ENCODE results near the gene DGCR6L.

DNA sequence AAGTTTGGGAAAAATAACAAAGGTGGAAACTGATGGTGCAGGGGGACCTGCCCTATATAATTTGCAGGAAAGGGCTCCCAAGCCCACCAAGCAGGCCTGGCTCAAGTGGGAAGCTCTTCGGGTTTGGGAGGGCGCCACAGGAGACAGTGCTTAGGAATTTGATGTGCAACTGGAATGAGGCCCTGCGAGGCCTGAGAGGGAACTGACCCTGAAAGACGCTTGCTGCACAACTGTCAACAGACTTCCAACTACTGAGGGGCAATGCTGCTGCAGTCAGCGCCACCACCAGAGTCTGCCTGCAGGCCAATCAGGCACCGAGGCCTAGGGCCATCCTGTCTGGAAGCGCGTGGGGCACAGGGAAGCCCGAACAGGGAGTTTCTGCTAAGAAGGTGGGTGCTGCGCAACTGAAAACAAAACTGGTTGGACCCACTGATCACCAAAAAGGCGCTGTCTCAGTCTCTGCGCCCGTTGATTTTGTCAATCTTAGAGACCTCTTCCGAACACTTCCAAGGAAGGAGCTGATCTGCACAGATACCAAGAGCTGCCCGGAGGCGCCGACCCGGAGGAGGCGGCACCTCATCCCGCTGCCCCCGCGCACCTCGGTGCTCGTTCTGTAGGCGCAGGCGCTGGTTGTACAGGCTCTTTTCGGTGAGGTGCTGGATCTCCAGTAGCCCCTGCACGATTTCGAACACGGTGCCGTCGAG is 667 bp downstream of the DGCR6L start:
- TF ChIP-seq EP300 (IDR thresholded peaks at IDR 0.05) (no peak), POLR2A (IDR thresholded peaks at IDR 0.05) (no peak), POLR2AphosphoS5 (IDR thresholded peaks at IDR 0.05) (no peak)
- TF ChIP-seq, protein P1, sequence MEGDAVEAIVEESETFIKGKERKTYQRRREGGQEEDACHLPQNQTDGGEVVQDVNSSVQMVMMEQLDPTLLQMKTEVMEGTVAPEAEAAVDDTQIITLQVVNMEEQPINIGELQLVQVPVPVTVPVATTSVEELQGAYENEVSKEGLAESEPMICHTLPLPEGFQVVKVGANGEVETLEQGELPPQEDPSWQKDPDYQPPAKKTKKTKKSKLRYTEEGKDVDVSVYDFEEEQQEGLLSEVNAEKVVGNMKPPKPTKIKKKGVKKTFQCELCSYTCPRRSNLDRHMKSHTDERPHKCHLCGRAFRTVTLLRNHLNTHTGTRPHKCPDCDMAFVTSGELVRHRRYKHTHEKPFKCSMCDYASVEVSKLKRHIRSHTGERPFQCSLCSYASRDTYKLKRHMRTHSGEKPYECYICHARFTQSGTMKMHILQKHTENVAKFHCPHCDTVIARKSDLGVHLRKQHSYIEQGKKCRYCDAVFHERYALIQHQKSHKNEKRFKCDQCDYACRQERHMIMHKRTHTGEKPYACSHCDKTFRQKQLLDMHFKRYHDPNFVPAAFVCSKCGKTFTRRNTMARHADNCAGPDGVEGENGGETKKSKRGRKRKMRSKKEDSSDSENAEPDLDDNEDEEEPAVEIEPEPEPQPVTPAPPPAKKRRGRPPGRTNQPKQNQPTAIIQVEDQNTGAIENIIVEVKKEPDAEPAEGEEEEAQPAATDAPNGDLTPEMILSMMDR (IDR thresholded peaks at IDR 0.05) = no peak

All from upper lobe of left lung (tissue), 4 donors.